Epithelial cell of esophagus (primary cell): ENCODE results near the gene MAIP1.

Experiments
- DNase-seq: peaks from one replicate; pipeline ENCODE4 v3.0.0; 2010; ENCODE audit warnings: low read depth
- H3K4me3 ChIP-seq: 2 replicates; pipeline ENCODE4 v1.5.1; 2011; ENCODE audit warnings: mild to moderate bottlenecking, low read length, control low read depth
- CTCF ChIP-seq: IDR thresholded peaks from 2 replicates; pipeline ENCODE4 v1.5.1; 2011; ENCODE audit warnings: low read depth, mild to moderate bottlenecking, low read length, control low read depth, inconsistent platforms; ENCODE audit not compliant: insufficient read depth; ENCODE audit errors: missing control alignments

Gene MAIP1

GRCh38 chr2:199979398-199979797, 24.0 kb downstream of the MAIP1 start:
- no peak overlapping the region for H3K4me3 ChIP-seq
- no peak for TF ChIP-seq CTCF
- DNase-seq, result no peak

- H3K4me3 ChIP-seq, result no peak overlapping the region
- TF ChIP-seq CTCF, result peak; percentile 80
- peak; percentile 79 for DNase-seq
Observed at GRCh38 chr2:199979832-199980628, 24.6 kb downstream of the MAIP1 start.

- no peak for TF ChIP-seq CTCF
- DNase-seq, result peak; percentile 50
- H3K4me3 ChIP-seq, result no peak overlapping the region
Observed at GRCh38 chr2:199982126-199982843, 26.9 kb downstream of the MAIP1 start.

GRCh38 chr2:199983534-199983933, 28.2 kb downstream of the MAIP1 start:
- TF ChIP-seq CTCF, result no peak
- no peak for DNase-seq
- H3K4me3 ChIP-seq, result no peak overlapping the region

- DNase-seq, result no peak
- no peak for TF ChIP-seq CTCF
Observed at GRCh38 chr2:199984159-199984558, 28.8 kb downstream of the MAIP1 start.

GRCh38 chr2:199984755-199985154, 29.4 kb downstream of the MAIP1 start:
- DNase-seq, result no peak
- no peak overlapping the region for H3K4me3 ChIP-seq
- TF ChIP-seq CTCF, result no peak

More at GRCh38 chr2:199984159-199984558, 28.8 kb downstream of the MAIP1 start:
- H3K4me3 ChIP-seq, result no peak overlapping the region
